HG02884 (cell line): ENCODE data around the gene ITSN1.
"Not testable (repeated sequence)": the region's sequence is repeated elsewhere in the genome, so short reads cannot be mapped to it uniquely, and the experiment has no call there.

Experiments used
- ATAC-seq: cut with Tn5 transposase; IDR thresholded peaks from one replicate; pipeline ENCODE4 v1.9.1; 2021; ENCODE audit warnings: mild to moderate bottlenecking, moderate library complexity; ENCODE audit not compliant: unreplicated experiment

ITSN1 gene

DNA sequence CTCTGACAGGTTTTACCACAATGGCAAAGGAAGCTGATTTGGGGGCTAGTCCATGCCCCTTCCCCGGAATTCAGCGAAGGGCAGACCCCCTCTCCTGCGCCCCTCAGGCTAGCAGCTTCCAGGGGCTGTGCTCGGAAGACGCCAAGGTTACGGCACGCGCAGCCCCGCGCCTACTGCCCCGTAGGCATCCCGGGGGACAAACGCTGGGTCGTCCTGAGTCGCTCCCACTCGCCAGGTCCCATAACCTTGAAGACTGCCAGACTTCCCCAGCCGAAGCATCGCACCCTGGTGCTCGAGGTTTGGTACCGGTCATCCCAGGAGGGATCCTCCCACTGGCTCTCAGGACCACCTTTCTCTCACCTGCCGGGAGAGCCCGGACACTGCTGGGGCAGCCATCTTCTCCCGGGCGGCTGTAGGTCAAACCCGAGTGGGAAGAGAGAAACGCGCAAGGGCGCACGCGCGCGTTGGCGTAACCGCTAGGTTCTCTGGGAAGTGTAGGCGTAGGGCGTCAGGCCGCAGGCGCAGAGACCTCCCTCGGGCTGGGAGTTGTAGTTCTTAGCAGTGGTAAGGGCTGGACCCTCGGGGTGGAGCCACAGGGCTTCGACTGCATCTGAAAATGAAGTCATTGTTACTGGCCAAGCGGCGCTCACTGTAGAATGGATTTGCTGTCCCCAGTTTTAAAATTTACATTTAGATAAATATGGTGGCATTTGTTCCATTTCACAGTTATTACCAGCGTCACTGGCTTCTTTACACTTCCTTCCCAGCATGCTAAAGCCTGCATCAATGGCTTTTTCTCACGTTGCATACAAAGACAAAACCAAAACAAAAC, 273.3 kb downstream of the ITSN1 start, which contains the start of gene ATP5PO:
Gene ATP5PO (minus strand): TSS at position 437 of the 832 bp plus-strand sequence. CDS start 41 bp downstream, at position 396.
- peak; percentile 98 for ATAC-seq

DNA sequence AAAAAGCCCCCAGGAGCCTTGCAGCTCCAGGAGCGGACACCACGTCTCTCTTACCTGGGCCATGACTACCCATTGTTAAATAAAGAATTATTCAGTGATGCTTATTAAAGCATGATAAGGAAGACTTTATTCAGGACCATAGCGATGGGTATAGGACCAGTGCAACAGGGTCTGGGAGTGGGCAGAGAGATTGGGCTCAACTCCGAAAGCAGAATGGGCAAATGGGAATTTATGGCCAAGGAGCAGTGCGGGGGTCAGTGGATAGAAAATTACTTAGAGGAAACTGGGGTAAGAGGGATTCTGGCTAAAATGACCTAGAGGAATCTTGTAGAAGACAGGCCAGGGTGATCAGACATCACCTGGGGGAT, 273.9 kb downstream of the ITSN1 start:
- ATAC-seq = no peak

DNA sequence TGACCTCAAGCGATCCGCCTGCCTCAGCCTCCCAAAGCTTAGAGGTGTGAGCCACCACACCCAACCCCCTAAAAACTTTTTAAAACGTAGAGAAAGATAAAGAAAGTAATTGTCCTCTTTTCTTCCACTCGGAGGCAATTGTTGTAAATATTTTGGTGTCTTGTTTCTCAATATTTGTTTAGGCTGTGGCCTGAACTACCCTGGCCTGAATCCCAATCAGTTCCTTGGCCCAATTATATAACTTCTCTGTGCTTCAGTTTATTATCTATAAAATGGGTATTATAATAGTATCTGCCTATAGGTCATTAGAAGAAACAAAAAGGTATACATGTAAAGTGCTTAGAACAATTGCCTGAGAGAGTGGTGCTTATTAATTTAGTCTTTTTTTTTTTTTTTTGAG, 275.1 kb downstream of the ITSN1 start:
- ATAC-seq = no peak

DNA sequence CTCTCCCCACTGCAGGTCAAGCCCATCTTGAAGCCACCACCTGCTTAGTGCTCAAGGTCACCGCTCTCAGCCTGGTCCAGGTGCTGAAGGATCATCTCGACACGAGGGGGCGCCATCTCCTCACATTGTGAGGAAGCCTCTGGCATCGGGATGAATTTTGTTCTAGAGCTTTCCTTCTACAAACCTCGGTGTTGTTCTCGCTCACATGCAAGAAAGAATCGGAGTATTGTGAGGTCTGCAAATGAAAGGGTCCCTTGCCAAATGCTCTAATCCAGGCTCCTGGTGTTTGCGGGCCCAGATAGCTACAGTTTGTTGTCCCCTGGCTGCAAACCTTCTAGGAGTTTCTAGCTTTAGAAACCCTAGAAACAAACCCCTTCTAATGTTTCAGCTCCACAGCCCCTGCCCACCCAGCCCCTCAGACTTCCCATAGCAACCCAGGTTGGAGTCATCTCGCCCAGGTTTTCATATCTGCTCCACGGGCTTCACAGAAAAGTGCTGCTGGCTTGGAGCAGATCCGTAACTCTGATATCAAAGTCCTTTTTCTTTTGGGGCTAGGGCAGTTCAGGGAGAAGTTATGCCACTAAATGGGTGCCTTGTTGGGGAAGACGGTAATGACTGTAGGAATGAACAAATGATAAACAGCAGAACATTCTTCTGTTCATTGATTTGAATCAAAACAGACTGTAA, 281.9 kb downstream of the ITSN1 start:
- ATAC-seq = no peak

GRCh38 chr21:33924766-33925100, 282.4 kb downstream of the ITSN1 start:
- ATAC-seq = no peak

DNA sequence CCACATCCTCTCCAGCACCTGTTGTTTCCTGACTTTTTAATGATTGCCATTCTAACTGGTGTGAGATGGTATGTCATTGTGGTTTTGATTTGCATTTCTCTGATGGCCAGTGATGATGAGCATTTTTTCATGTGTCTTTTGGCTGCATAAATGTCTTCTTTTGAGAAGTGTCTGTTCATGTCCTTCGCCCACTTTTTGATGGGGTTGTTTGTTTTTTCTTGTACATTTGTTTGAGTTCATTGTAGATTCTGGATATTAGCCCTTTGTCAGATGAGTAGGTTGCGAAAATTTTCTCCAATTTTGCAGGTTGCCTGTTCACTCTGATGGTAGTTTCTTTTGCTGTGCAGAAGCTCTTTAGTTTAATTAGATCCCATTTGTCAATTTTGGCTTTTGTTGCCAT, 283.9 kb downstream of the ITSN1 start:
- not testable (repeated sequence) for ATAC-seq

DNA sequence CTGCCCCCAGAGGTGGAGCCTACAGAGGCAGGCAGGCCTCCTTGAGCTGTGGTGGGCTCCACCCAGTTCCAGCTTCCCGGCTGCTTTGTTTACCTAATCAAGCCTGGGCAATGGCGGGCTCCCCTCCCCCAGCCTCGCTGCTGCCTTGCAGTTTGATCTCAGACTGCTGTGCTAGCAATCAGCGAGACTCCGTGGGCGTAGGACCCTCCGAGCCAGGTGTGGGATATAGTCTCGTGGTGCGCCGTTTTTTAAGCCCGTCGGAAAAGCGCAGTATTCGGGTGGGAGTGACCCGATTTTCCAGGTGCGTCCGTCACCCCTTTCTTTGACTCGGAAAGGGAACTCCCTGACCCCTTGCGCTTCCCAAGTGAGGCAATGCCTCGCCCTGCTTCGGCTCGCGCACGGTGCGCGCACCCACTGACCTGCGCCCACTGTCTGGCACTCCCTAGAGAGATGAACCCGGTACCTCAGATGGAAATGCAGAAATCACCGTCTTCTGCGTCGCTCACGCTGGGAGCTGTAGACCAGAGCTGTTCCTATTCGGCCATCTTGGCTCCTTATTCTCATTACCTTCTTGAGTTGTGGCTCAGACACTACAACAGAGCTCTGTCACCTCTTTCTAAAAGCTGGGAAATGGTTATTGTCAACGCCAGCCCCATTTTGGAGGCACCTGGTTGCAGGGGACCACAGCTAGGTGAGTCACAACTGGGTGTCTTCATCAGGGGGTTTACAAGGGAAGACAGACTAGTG, 288.9 kb downstream of the ITSN1 start:
- not testable (repeated sequence) for ATAC-seq

- ATAC-seq = no peak
Observed at GRCh38 chr21:33931799-33932390, 289.6 kb downstream of the ITSN1 start.

DNA sequence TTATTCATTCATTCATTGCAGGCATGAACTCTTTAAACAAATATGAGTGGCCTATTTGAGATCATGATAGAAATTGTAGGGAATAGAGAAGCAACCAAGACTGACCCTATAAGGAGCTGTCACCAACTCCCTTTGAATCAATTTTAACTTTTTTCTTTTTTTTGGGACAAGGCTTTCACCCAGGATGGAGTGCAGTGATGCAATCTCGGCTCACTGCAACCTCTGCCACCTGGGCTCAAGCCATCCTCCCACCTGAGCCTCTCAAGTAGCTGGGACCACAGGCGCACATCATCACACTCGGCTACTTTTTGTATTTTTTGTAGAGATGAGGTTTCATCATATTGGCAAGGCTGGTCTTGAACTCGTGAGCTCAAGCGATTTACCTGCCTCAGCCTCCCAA, 290.4 kb downstream of the ITSN1 start:
- ATAC-seq = no peak

GRCh38 chr21:33936301-33937038, 294.2 kb downstream of the ITSN1 start:
- ATAC-seq = no peak

GRCh38 chr21:33937146-33937545, 294.8 kb downstream of the ITSN1 start:
- ATAC-seq = no peak

GRCh38 chr21:33937931-33938339, 295.6 kb downstream of the ITSN1 start:
- ATAC-seq = no peak

DNA sequence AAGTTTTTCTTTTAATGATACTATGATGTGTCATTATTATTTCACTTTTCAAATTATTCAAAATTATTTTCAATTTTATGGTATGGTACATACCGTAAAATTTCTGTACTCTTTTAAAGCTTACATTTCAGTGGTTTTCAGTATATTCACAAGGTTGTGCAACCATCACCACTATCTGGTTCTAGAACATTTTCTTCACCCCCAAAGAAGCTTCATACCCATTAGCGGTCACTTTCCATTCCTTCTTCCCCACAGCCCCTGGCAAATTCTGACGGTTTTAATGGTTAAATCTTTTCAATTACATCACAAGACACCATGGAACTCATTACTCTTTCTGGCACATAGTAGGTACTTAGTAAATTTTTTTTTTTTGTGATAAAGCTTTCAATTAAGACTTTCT, 296.1 kb downstream of the ITSN1 start:
- no peak for ATAC-seq

- no peak for ATAC-seq
Observed at GRCh38 chr21:33939226-33939625, 296.9 kb downstream of the ITSN1 start.

DNA sequence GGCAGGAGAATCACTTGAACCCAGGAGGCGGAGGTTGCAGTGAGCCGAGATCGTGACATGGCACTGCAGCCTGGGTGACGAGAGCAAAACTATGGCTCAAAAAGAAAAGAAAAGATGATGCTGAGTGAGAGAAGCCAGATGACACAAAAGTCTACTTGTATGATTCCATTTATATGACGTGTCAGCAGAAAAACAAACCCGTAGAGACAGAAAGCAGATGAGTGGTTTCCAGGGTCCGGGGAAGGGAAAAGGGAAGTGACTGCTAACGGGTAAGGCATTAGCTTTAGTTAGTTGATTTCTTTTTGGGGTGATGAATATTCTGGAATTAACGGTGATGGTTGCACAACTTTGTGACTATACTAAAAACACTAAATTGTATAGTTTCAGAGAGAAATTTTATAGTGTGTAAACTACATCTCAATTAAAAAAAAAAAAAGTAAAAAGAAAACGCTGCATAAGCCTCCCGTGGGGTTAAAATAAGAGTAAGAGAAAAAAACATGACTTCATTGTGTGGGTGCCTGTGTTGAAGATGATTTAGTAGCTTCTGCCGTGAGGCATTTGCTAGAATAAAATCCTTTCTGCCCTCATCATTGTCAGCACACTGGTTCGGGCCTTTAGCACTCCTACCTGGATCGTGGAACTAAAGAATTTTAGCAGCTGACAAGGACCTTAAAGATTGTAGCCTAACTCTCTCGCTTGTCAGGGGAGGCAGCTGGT, 298.0 kb downstream of the ITSN1 start:
- no peak for ATAC-seq

GRCh38 chr21:33940881-33941245, 298.6 kb downstream of the ITSN1 start:
- ATAC-seq = no peak

DNA sequence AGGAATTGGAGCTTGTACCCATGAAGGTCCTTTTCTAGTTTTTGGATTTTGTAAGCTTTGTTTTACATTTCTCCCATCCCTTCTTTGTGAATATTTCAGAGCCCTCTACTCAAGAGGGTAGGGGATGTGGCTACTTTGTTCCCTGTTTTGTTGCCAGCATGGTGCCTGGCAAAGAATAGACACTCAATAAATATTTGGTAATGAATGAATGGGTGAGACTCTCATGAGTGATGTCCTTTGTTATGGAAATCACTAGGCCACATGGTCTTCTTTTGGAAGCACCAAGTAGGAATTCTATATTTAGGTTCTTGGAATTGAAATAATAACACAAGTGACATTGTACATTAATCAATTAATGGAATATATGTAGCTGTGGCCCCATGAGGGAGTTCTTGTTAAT, 300.1 kb downstream of the ITSN1 start:
- ATAC-seq = no peak

DNA sequence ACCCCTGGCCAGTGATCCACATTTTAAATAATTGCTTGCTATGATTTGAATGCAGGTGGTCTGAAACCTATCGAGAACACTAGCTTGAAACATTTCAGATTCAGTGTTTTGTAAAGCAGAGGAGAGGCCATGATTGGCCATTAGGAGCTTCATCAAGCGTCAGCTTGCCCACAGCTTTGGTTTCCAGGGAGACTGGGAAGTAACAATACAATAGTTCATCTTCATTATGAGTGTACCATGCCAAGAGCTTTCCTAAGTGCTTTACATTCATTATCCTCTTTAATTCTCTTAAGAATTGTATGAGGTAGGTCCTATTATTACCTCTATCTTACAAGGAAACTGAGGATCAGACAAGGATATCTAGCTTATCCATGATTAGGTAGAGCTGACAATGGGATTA, 301.0 kb downstream of the ITSN1 start:
- no peak for ATAC-seq

GRCh38 chr21:33944185-33944763, 302.0 kb downstream of the ITSN1 start:
- no peak for ATAC-seq
